Neural cell (in vitro differentiated cells): ENCODE data around the gene IRF7. TPM values are rescaled to one million over a fixed set of nuclear protein-coding genes. Genes with fewer than 3 reads are reported as not detected.

Experiments
- H2AFZ ChIP-seq: fragments of 200-600, 300-800 bp; sonication (generic), shearing (Covaris generic); 2 replicates; pipeline ENCODE4 v1.6.0; 2014; ENCODE audit warnings: low read depth, mild to moderate bottlenecking, antibody characterized with exemption, low read length, moderate library complexity
- H3F3A ChIP-seq: fragments of 200-600 bp; shearing (Covaris generic); 2 replicates; pipeline ENCODE4 v1.6.1; 2016; ENCODE audit warnings: mild to moderate bottlenecking, moderate library complexity, mixed read lengths, antibody characterized with exemption, low read length; ENCODE audit not compliant: insufficient read depth, poor library complexity, severe bottlenecking
- H3K27ac ChIP-seq: fragments of 200-600, 300-800 bp; sonication (generic), shearing (Covaris generic); 2 replicates; pipeline ENCODE4 v1.5.1; 2014; ENCODE audit warnings: mild to moderate bottlenecking, low read length, moderate library complexity
- H3K27me3 ChIP-seq: fragments of 300-800, 200-600 bp; sonication (generic), shearing (Covaris generic); 2 replicates; pipeline ENCODE4 v1.6.0; 2014; ENCODE audit warnings: mild to moderate bottlenecking, low read depth, low read length, moderate library complexity; ENCODE audit not compliant: insufficient read depth
- H3K36me3 ChIP-seq: fragments of 300-800, 200-600 bp; sonication (generic), shearing (Covaris generic); 2 replicates; pipeline ENCODE4 v1.5.1; 2014; ENCODE audit warnings: mild to moderate bottlenecking, antibody characterized with exemption, low read length, moderate library complexity; ENCODE audit not compliant: insufficient read depth
- H3K4me2 ChIP-seq: fragments of 300-800, 200-600 bp; sonication (generic), shearing (Covaris generic); 2 replicates; pipeline ENCODE4 v1.6.0; 2014; ENCODE audit warnings: mild to moderate bottlenecking, low read length
- H3K4me3 ChIP-seq: fragments of 300-800, 200-600 bp; sonication (generic), shearing (Covaris generic); 2 replicates; pipeline ENCODE4 v1.5.1; 2014; ENCODE audit warnings: mild to moderate bottlenecking, low read length, moderate library complexity
- H3K79me2 ChIP-seq: fragments of 200-600 bp; shearing (Covaris generic); replicated peaks from 2 replicates; pipeline ENCODE4 v1.6.0; 2014; ENCODE audit warnings: mild to moderate bottlenecking, low read length, moderate library complexity; ENCODE audit not compliant: insufficient read depth
- H3K9ac ChIP-seq: fragments of 300-800, 200-600 bp; sonication (generic), shearing (Covaris generic); 2 replicates; pipeline ENCODE4 v1.6.1; 2016; ENCODE audit warnings: mild to moderate bottlenecking, low read length, mixed read lengths
- H3K9me2 ChIP-seq: fragments of 200-600 bp; shearing (Covaris generic); 2 replicates; pipeline ENCODE4 v1.6.1; 2016; ENCODE audit warnings: mild to moderate bottlenecking, low read length, mixed read lengths; ENCODE audit not compliant: insufficient read depth
- H3K9me3 ChIP-seq: fragments of 200-600, 300-800 bp; sonication (generic), shearing (Covaris generic); 2 replicates; pipeline ENCODE4 v1.6.1; 2016; ENCODE audit warnings: mild to moderate bottlenecking, mixed run types, low read length, moderate library complexity, mixed read lengths
- H4K20me1 ChIP-seq: fragments of 200-600 bp; shearing (Covaris generic); 2 replicates; pipeline ENCODE4 v1.6.1; 2016; ENCODE audit warnings: mild to moderate bottlenecking, mixed run types; ENCODE audit not compliant: insufficient read depth
- CTCF ChIP-seq: fragments of 450-650 bp; IDR thresholded peaks from 2 replicates; pipeline ENCODE4 v1.5.1; 2014; ENCODE audit warnings: antibody characterized with exemption, mild to moderate bottlenecking, moderate library complexity; ENCODE audit not compliant: poor library complexity, severe bottlenecking
- EP300 ChIP-seq: fragments of 450-650 bp; conservative IDR thresholded peaks from 2 replicates; pipeline ENCODE4 v1.6.1; 2014; ENCODE audit warnings: antibody characterized with exemption, mild to moderate bottlenecking, moderate library complexity; ENCODE audit not compliant: poor library complexity, severe bottlenecking
- EZH2 ChIP-seq: fragments of 200-600, 300-800 bp; shearing (Covaris generic), sonication (generic); IDR thresholded peaks from 2 replicates; pipeline ENCODE4 v1.6.1; 2014; ENCODE audit warnings: antibody characterized with exemption, low read length, borderline replicate concordance, mild to moderate bottlenecking; ENCODE audit not compliant: insufficient read depth, poor library complexity, severe bottlenecking
- POLR2AphosphoS5 ChIP-seq: IDR thresholded peaks from 2 replicates; pipeline ENCODE4 v1.6.1; 2012
- RAD21 ChIP-seq: fragments of 450-650 bp; conservative IDR thresholded peaks from 2 replicates; pipeline ENCODE4 v1.6.1; 2014; ENCODE audit warnings: antibody characterized with exemption, mild to moderate bottlenecking, moderate library complexity
- REST ChIP-seq: IDR thresholded peaks from 2 replicates; pipeline ENCODE4 v1.6.1; 2012; ENCODE audit warnings: borderline replicate concordance
- SMC3 ChIP-seq: fragments of 450-650 bp; conservative IDR thresholded peaks from 2 replicates; pipeline ENCODE4 v1.6.1; 2014; ENCODE audit warnings: antibody characterized with exemption, mild to moderate bottlenecking, moderate library complexity; ENCODE audit not compliant: poor library complexity
- TAF1 ChIP-seq: IDR thresholded peaks from 2 replicates; pipeline ENCODE4 v1.6.1; 2012; ENCODE audit warnings: low read depth
- polyA plus RNA-seq: library from polyadenylated mRNA; depleted of rRNA; stranded (reverse); fragments of >200 nt; gene quantifications from 2 replicates; pipeline ENCODE4 v1.2.3, GENCODE V29; 2014

IRF7 gene
- polyA plus RNA-seq, 1 donor from 2014 or later = 1.1 TPM

GRCh38 chr11:612201-612960, 3.4 kb downstream of the IRF7 start:
- Histone ChIP-seq H3K9me3 (no peaks in the 10 kb centered on the region), H3K36me3 (no peaks in the 10 kb centered on the region), H3K4me2 (no peak overlapping the region), H3K27ac (no peak overlapping the region), H3F3A (no peaks in the 10 kb centered on the region), H3K9me2 (no peaks in the 10 kb centered on the region), H3K4me3 (no peak overlapping the region), H3K27me3 (no peaks in the 10 kb centered on the region), H2AFZ (no peak overlapping the region), H3K79me2 (no peaks in the 10 kb centered on the region), H4K20me1 (no peaks in the 10 kb centered on the region), H3K9ac (no peak overlapping the region)
- TF ChIP-seq SMC3 (no peak), POLR2AphosphoS5 (no peak), EZH2 (no peak), TAF1 (no peak), EP300 (no peak), RAD21 (no peak), CTCF (no peak), REST (no peak)

GRCh38 chr11:611001-611996, 4.5 kb downstream of the IRF7 start:
- Histone ChIP-seq H4K20me1 (no peaks in the 10 kb centered on the region), H3K79me2 (no peaks in the 10 kb centered on the region), H3K36me3 (no peaks in the 10 kb centered on the region), H3K9me2 (no peaks in the 10 kb centered on the region), H3K4me2 (no peak overlapping the region), H2AFZ (no peak overlapping the region), H3K9ac (no peak overlapping the region), H3K27ac (no peak overlapping the region), H3K4me3 (no peak overlapping the region), H3K27me3 (no peaks in the 10 kb centered on the region), H3F3A (no peaks in the 10 kb centered on the region), H3K9me3 (no peaks in the 10 kb centered on the region)
- TF ChIP-seq REST (no peak), RAD21 (no peak), SMC3 (no peak), EP300 (no peak)
